HG02610 (cell line): Measurements from ENCODE around the gene TAAR9.

Experiments used
- ATAC-seq: cut with Tn5 transposase; IDR thresholded peaks from one replicate; pipeline ENCODE4 v1.9.1; 2021; ENCODE audit warnings: mild to moderate bottlenecking, moderate library complexity; ENCODE audit not compliant: unreplicated experiment

Gene TAAR9

GRCh38 chr6:132584698-132585097 is 46.6 kb downstream of the TAAR9 start:
- no peak for ATAC-seq

GRCh38 chr6:132587424-132587823 is 49.3 kb downstream of the TAAR9 start:
- ATAC-seq: no peak
